GM10847 (cell line): Measurements from ENCODE around the gene FBXO11.

ENCODE experiments used
- POLR2A ChIP-seq: IDR thresholded peaks from 2 replicates; pipeline ENCODE4 v1.6.1; 2011; ENCODE audit not compliant: insufficient read length; ENCODE audit errors: extremely low read depth

FBXO11 gene

DNA sequence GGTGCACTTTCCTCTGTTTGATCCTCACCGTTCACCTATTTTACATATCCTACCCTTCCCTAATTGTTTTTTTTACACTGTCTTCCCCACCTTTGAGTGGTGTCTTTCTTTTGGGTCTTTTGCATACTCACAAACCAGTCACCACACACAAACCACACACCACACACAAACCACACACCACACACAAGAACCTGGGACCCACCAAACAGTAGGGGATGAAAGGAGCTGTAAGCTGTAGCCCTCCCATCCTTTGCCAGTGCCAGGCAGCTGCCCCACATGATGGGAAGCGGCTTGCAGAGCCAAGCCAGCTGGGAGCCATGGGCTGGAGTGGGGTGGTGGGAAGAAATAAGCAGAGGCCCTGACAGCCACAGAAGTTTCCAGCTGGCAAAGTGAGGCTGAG lies 162.2 kb downstream of the FBXO11 start:
- TF ChIP-seq POLR2A = no peak

DNA sequence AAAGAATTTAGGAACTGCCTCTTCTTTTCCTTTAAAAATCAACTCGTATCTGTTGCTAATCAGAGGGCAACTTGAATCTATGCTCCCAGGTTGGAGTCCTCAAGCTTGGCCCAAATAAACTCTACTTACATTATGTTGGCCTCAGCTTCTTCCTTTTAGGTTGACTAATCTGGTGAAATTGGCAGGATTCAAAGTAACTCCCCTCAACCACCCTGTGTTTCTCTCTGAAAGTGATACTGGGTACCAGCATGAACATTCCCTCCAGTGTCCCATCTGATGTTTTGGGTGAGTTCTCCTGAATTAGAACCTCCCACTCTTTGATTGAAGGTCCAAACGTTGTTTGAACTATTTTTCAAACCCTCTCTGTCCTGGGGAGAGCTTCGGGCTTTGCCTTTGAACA lies 164.7 kb downstream of the FBXO11 start:
- no peak for TF ChIP-seq POLR2A

DNA sequence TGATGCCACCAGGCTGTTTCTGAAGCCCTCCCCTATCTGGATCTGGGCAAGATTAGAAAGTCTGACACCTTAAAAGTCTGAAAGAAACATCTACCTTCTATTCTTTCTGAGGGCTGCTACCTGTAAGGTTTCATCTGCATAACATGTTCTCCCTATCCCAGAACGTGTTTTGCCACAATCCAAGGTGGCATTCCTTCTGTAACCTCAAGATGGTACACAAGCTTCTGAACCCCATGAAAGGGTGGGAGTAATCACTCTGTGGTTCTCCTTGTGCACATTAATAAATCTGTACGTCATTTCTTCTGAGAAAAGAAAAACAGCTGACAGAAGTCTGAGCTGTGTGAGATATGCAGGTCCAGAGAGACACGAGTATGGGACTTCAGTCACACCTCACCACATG lies 165.2 kb downstream of the FBXO11 start:
- TF ChIP-seq POLR2A = no peak
